HEK293T (cell line): ENCODE data around the gene TAP1.
"Not testable (repeated sequence)": the region's sequence is repeated elsewhere in the genome, so short reads cannot be mapped to it uniquely, and the experiment has no call there.

Experiments
- CTCF ChIA-PET: fragments of 350-600 bp; formaldehyde crosslinking; extraction: SDS; loops from one replicate; lab custom pipeline; 2021; ENCODE audit warnings: antibody characterized with exemption, inconsistent platforms; lab: Yijun Ruan, JAX
- POLR2A ChIA-PET: fragments of 350-600 bp; formaldehyde crosslinking; extraction: SDS; loops from one replicate; lab custom pipeline; 2020; ENCODE audit warnings: antibody characterized with exemption, inconsistent platforms; lab: Yijun Ruan, JAX
- DNase-seq: peaks from one replicate; pipeline ENCODE4 v3.0.0; 2012; ENCODE audit warnings: mixed read lengths; ENCODE audit errors: extremely low spot score
- ARNT ChIP-seq: fragments of 450-650 bp; IDR thresholded peaks from 2 replicates; pipeline ENCODE4 v1.6.1; 2017; ENCODE audit warnings: mild to moderate bottlenecking
- BHLHE40 ChIP-seq: fragments of 450-650 bp; IDR thresholded peaks from 2 replicates; pipeline ENCODE4 v1.6.1; 2016; ENCODE audit warnings: mild to moderate bottlenecking, moderate library complexity, borderline replicate concordance
- CTBP1 ChIP-seq: fragments of 450-650 bp; IDR thresholded peaks from 2 replicates; pipeline ENCODE4 v1.6.1; 2016; ENCODE audit warnings: borderline replicate concordance
- ELF4 ChIP-seq: fragments of 450-650 bp; IDR thresholded peaks from 2 replicates; pipeline ENCODE4 v1.6.1; 2017; ENCODE audit warnings: antibody characterized with exemption
- FOXA1 ChIP-seq: fragments of 450-650 bp; IDR thresholded peaks from 2 replicates; pipeline ENCODE4 v1.6.1; 2016; ENCODE audit warnings: mild to moderate bottlenecking
- FOXK2 ChIP-seq: fragments of 450-650 bp; IDR thresholded peaks from 2 replicates; pipeline ENCODE4 v1.6.1; 2016; ENCODE audit warnings: mild to moderate bottlenecking
- FOXM1 ChIP-seq: fragments of 450-650 bp; IDR thresholded peaks from 2 replicates; pipeline ENCODE4 v1.6.1; 2017; ENCODE audit warnings: mild to moderate bottlenecking, borderline replicate concordance
- HDGF ChIP-seq: fragments of 450-650 bp; IDR thresholded peaks from 2 replicates; pipeline ENCODE4 v1.6.1; 2017; ENCODE audit warnings: antibody characterized with exemption, borderline replicate concordance
- L3MBTL2 ChIP-seq: fragments of 450-650 bp; conservative IDR thresholded peaks from 2 replicates; pipeline ENCODE4 v1.6.1; 2016; ENCODE audit warnings: mild to moderate bottlenecking
- LEF1 ChIP-seq: fragments of 450-650 bp; IDR thresholded peaks from 2 replicates; pipeline ENCODE4 v1.6.1; 2017; ENCODE audit warnings: mild to moderate bottlenecking, borderline replicate concordance
- NFRKB ChIP-seq: fragments of 450-650 bp; IDR thresholded peaks from 2 replicates; pipeline ENCODE4 v1.6.1; 2016; ENCODE audit warnings: mild to moderate bottlenecking, moderate library complexity
- SP1 ChIP-seq: fragments of 450-650 bp; IDR thresholded peaks from 2 replicates; pipeline ENCODE4 v1.6.1; 2017
- SUZ12 ChIP-seq: fragments of 450-650 bp; IDR thresholded peaks from 2 replicates; pipeline ENCODE4 v1.6.1; 2016; ENCODE audit warnings: mild to moderate bottlenecking
- TARDBP ChIP-seq: fragments of 450-650 bp; IDR thresholded peaks from 2 replicates; pipeline ENCODE4 v1.6.1; 2016
- ZNF384 ChIP-seq: fragments of 450-650 bp; IDR thresholded peaks from 2 replicates; pipeline ENCODE4 v1.6.1; 2016
- TF ChIP-seq, protein P1 (sequence below): fragments of 450-650 bp; IDR thresholded peaks from 2 replicates; pipeline ENCODE4 v1.6.1; 2016

TAP1 gene

DNA sequence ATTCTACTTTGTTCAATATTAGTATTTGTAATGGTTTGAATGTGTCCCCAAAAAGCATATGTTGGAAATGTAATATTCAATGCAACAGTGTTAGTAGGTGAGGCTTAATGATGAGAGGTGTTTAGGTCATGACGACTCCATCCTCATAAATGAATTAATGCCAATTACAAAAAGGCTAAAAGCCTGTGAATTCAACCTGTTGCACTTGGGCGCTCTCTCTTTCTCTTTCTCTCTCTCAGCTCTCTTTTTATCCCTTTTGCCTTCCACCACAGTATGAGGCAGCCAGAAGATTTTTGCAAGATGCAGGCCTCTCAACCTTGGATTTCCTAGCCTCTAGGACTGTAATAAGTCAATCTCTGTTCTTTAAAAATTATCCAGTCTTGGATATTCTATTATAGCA, 35.1 kb upstream of the TAP1 start:
- TF ChIP-seq ELF4 (no peak), ZNF384 (no peak), BHLHE40 (no peak), NFRKB (no peak), L3MBTL2 (no peak), SUZ12 (no peak), HDGF (no peak), LEF1 (no peak), ARNT (no peak), TARDBP (no peak), FOXM1 (no peak), SP1 (no peak), FOXA1 (no peak), CTBP1 (no peak), FOXK2 (no peak)
- TF ChIP-seq, protein P1, sequence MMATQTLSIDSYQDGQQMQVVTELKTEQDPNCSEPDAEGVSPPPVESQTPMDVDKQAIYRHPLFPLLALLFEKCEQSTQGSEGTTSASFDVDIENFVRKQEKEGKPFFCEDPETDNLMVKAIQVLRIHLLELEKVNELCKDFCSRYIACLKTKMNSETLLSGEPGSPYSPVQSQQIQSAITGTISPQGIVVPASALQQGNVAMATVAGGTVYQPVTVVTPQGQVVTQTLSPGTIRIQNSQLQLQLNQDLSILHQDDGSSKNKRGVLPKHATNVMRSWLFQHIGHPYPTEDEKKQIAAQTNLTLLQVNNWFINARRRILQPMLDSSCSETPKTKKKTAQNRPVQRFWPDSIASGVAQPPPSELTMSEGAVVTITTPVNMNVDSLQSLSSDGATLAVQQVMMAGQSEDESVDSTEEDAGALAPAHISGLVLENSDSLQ: no peak
- DNase-seq: no peak
- ChIA-PET POLR2A (no interaction called here), CTCF (no interaction called here)

DNA sequence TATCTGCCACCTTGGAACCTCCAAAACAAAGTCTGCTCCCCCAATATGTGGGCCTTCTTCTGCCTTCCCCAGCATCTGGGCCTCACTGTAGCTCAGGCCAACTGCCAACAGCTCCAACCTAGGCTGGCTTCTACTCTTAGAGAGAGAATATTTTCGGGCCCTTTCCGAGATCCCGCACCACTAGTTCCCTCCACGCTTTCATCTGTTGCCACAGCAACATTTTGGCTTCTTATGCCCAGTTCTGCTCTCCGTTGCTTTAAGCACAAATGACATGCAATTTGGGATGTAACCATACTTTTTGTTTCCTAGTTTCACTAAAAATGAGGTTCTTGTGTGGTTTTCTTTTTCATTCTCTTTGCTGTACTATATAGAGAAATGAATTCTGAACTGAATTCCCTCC, 34.1 kb upstream of the TAP1 start:
- ChIA-PET CTCF (no interaction called here), POLR2A (no interaction called here)
- DNase-seq: no peak
- TF ChIP-seq NFRKB (no peak), BHLHE40 (no peak), CTBP1 (no peak), FOXM1 (no peak), ELF4 (no peak), ARNT (no peak), FOXK2 (no peak), SUZ12 (no peak), L3MBTL2 (no peak), TARDBP (no peak), ZNF384 (no peak), HDGF (no peak), FOXA1 (no peak), SP1 (no peak), LEF1 (no peak)
- TF ChIP-seq, protein P1: no peak

DNA sequence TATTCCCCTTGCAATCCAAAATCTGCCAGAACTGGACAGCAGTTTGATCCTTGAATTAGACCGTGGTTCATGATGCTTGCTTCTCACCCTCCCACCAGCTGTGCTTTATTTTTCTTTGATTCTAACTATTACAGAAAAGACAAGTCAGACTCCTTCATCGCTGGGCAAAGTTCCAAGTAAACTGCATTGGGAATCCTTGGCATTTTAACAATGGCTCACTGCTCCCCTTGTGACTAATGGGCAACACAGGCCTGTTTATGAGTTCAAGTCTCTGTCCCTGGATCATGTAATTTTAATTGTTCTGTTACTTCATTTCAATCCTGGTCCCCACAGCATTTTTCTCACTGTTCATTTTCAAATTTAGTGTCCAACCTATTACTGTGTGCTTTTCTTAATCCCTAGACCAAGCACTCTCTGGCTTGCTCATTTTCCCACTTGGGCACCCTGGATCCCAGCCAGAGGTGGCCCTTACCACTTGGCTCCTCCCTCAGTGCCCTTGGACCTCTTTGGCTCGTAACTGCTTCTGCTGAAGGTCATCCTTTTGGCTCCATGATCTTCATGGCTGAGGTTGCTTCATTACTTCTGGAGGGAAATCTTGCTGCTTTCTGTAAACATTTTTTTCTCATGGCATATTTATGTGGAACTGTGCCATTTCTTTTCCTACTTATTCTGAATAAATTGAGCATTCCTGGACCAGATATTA, 33.3 kb upstream of the TAP1 start:
- no peak for TF ChIP-seq SP1
- CTCF ChIA-PET: interaction anchor here (0.6 to 1.7 kb wide), 5 partner anchors 19 to 98 kb away, joined by 3 to 34 read pairs (median 5); no protein-coding TSS in a partner anchor
- POLR2A ChIA-PET: interaction anchor here (1.3 to 1.7 kb wide), 3 partner anchors 8 to 85 kb away, joined by 5 to 11 read pairs (median 10); no protein-coding TSS in a partner anchor
- DNase-seq: no peak

DNA sequence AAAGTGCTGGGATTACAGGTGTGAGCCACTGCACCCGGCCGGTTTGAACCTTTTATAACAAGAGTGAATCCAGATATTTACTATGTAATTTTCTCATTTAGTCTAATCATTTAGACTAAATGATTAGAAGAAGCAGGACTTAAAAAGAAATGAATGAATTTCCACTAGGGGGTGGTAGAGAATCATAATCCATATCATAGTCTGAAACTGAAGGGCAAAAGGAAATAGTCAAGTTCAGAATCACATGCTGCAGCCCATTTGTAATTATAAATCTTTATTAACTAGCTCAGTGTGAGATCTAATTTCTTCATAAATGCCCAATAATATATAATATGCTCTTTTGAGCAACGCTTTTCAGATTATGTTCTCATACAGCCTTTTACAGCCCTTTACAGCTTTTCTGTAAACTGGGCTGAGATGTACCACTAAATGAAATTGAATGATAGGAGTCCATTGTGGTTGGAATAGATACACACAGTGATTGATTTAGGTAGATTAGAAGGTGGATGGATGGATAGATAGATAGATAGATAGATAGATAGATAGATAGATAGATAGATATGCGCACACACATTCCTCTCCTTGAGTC, 32.3 kb upstream of the TAP1 start:
- ChIA-PET CTCF (interaction anchor here (0.6 to 1.7 kb wide), 8 partner anchors 18 to 99 kb away, joined by 3 to 34 read pairs (median 4); partner anchors contain the start of genes HLA-DMB and TAP2), POLR2A (interaction anchor here (1.3 to 1.7 kb wide), 4 partner anchors 9 to 99 kb away, joined by 4 to 11 read pairs (median 8); no protein-coding TSS in a partner anchor)
- no peak for DNase-seq
- no peak for TF ChIP-seq TARDBP
- TF ChIP-seq L3MBTL2: no peak

DNA sequence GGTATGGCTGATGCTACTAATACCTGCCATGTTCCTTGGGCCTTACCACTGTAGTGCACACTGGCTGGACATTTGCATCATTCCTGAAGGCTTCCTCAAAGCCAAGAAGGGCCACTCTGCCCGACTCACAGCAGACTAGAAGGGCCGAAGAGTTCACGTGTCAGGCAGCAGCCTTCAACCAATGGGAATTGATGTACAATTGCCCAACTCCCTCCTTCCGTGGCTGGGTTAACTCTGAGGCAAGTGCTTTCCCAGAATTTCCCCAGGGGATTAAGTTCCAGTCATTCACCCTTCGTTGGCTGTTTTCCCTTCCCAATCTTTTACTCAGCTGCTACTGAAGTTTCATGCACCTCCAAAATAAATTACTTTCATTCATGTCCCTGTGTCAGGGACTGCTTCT, 30.3 kb upstream of the TAP1 start:
- no peak for TF ChIP-seq FOXA1
- TF ChIP-seq BHLHE40: no peak
- no peak for TF ChIP-seq ELF4
- no peak for TF ChIP-seq SP1
- no peak for TF ChIP-seq SUZ12
- TF ChIP-seq TARDBP: no peak
- TF ChIP-seq HDGF: no peak
- TF ChIP-seq LEF1: no peak
- DNase-seq: no peak
- POLR2A ChIA-PET: interaction anchor here (0.6 kb wide), 1 partner anchor 324 kb away, joined by 3 read pairs; no protein-coding TSS in a partner anchor
- CTCF ChIA-PET: no interaction called here

DNA sequence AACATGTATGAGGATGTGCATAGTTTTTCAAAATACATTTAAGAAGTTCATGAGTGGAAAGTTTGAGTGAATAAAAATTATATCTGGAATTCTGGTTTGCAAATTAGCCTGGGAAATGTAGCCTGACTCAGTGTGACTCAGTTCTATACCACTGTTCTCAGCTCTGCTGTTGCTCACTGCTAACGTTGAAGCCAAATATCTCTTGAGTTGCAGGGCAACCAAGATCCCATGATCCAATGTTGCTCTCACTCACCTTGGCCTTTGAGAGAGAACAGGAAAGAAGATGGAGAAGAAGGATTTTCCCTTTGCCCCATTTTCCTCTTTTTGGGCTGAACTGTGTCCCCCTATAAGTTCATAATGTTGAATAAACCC, 29.4 kb upstream of the TAP1 start:
- ChIA-PET CTCF (interaction anchor here (0.6 to 1.5 kb wide), 4 partner anchors 44 to 102 kb away, joined by 3 to 9 read pairs (median 4); partner anchors contain the start of gene TAP2), POLR2A (no interaction called here)
- TF ChIP-seq BHLHE40 (no peak), TARDBP (no peak), NFRKB (no peak), SUZ12 (no peak), FOXK2 (no peak), LEF1 (no peak), L3MBTL2 (no peak), ZNF384 (no peak), FOXA1 (no peak), ELF4 (no peak), CTBP1 (no peak), ARNT (no peak), HDGF (no peak), FOXM1 (no peak), SP1 (no peak)
- TF ChIP-seq, protein P1: no peak
- DNase-seq: no peak

DNA sequence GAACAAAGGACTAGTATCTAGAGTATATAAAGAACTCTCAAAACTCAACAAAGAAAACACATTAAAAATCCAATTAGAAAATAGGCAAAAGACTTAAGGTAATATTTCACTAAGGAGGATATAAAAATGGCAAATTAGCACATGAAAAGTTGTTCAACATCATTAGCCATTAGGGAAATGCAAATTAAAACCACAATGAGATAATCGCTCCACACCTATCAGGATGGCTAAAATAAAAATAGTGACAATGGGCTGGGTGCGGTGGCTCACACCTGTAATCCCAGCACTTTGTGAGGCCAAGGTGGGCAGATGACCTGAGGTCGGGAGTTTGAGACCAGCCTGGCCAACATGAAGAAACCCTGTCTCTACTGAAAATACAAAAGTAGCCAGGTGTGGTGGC, 27.5 kb upstream of the TAP1 start:
- DNase-seq, CTCF ChIA-PET: not testable (repeated sequence)
- POLR2A ChIA-PET: interaction anchor here (1.8 kb wide), 1 partner anchor 91 kb away, joined by 4 read pairs; no protein-coding TSS in a partner anchor
